Fibroblast of lung (primary cell): ENCODE data around the gene ZNF469.

Source experiments
- CTCF ChIP-seq, 2 donors: IDR thresholded peaks in 1 of 2; conservative IDR thresholded peaks in 1 of 2; 1 replicate in 1 of 2; 2 replicates in 1 of 2; pipeline ENCODE4 v1.5.1; 2011 to 2012; ENCODE audit warnings: low read length in 2 of 2, control low read depth in 1 of 2, inconsistent platforms in 1 of 2, low read depth in 1 of 2, mild to moderate bottlenecking in 1 of 2
- EZH2 ChIP-seq: IDR thresholded peaks from 2 replicates; pipeline ENCODE4 v1.5.1; 2012; ENCODE audit warnings: low read length, control low read depth, mild to moderate bottlenecking; ENCODE audit errors: missing control alignments

GRCh38 chr16:88378836-88379693, 3.7 kb upstream of the ZNF469 start:
- no peak for TF ChIP-seq CTCF (conservative IDR thresholded peaks at IDR 0.05 in 1 of 2, IDR thresholded peaks at IDR 0.05 in 1 of 2; ENCODE audit: low read depth in 1 of 2, low read length in 2 of 2)
- TF ChIP-seq EZH2 = no peak
